Right lobe of liver (tissue), 4 donors: Measurements from ENCODE around the gene SMKR1.

ENCODE experiments used
- POLR2A ChIP-seq: fragments of 450-650 bp; IDR thresholded peaks from one replicate; pipeline ENCODE4 v1.6.1; 2017; ENCODE audit warnings: antibody characterized with exemption, mild to moderate bottlenecking
- TF ChIP-seq, protein P1 (sequence below), 4 donors: fragments of 200-600 bp in 3 of 4; fragments of 450-650 bp in 1 of 4; IDR thresholded peaks; one replicate each; pipeline versions ENCODE4 v1.5.1 to v1.8.0; 2016 to 2022; ENCODE audit warnings: antibody characterized with exemption in 4 of 4, mild to moderate bottlenecking in 2 of 4
- donor health status: DM: no; HTN: no; CAD: no.
- donor health status: DM: no; HTN: no; CAD: no.
- donor health status: DM: no; HTN: yes; CAD: no.

DNA sequence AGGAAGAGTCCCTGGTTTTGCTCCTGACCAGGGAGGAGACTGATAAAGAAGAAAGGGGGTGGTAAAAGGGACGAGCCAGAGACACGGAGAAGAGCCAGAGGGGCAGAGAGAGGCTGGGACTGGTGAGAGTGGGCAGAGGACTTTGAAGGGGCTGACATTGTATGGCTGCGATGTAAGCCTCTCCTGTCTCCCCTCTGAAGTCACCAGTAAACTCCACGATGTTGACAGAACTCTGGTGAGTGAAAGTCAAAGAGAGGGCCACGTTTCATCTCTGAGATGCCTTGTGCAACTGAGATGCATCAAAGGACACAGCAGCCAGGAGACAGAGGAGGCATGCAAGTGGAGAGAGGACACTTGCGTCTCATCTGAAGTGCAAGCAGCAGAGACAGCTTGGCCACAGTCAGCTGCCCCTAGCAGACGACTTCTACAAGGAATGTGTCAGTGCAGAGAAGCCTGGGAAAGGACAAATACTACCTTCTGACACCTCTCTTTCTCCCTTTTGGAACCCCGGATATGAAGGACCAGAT, 54.3 kb downstream of the SMKR1 start:
- TF ChIP-seq, protein P1, sequence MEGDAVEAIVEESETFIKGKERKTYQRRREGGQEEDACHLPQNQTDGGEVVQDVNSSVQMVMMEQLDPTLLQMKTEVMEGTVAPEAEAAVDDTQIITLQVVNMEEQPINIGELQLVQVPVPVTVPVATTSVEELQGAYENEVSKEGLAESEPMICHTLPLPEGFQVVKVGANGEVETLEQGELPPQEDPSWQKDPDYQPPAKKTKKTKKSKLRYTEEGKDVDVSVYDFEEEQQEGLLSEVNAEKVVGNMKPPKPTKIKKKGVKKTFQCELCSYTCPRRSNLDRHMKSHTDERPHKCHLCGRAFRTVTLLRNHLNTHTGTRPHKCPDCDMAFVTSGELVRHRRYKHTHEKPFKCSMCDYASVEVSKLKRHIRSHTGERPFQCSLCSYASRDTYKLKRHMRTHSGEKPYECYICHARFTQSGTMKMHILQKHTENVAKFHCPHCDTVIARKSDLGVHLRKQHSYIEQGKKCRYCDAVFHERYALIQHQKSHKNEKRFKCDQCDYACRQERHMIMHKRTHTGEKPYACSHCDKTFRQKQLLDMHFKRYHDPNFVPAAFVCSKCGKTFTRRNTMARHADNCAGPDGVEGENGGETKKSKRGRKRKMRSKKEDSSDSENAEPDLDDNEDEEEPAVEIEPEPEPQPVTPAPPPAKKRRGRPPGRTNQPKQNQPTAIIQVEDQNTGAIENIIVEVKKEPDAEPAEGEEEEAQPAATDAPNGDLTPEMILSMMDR (IDR thresholded peaks at IDR 0.05): no peak
- no peak for TF ChIP-seq POLR2A
